ENCODE results near the gene PARVB. TPM values are rescaled to one million over a fixed set of nuclear protein-coding genes. Genes with fewer than 3 reads are reported as not detected.

Gene PARVB
- total RNA-seq, 1 experiment from 2014 or later, result 35.3 TPM

DNA sequence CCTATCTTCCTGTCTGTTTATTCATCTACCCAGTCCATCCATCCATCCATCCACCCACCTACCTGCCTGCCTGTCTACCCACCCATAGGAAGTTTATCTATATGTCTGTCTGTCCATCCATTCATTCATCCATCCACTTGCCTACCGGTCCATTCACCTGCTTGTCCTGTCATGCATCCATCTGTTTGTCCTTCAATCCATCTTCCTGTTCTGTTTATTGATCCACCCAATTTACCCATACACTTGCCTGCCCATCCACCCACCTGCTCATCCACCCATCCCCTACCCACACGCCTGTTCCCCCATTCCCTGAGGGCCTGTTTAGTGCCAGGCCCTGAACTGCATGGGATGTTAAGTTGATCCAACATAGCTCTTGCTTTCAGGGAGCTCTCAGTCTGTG is 175.1 kb downstream of the PARVB start:
- Histone ChIP-seq H2AFZ (no peak overlapping the region), H3K27me3 (ENCODE audit: insufficient read depth, low read depth) (peaks cover 91% of the 10 kb centered on the region), H3K79me2 (ENCODE audit: low read depth) (no peaks in the 10 kb centered on the region), H3F3A (ENCODE audit: insufficient read depth, low read depth) (peaks cover 2% of the 10 kb centered on the region; the same call in 1 of the 2 replicates), H3K9me2 (ENCODE audit: insufficient read depth) (no peaks in the 10 kb centered on the region), H4K20me1 (ENCODE audit: insufficient read depth) (peaks cover 6% of the 10 kb centered on the region; the same call in 1 of the 2 replicates), H3K4me2 (no peak overlapping the region), H3K36me3 (ENCODE audit: low read depth) (no peaks in the 10 kb centered on the region), H3K4me3 (no peak overlapping the region), H3K27ac (no peak overlapping the region), H3K4me1 (replicated peaks; ENCODE audit: insufficient read depth) (peaks cover under 1% of the 10 kb centered on the region; the same call in 1 of the 2 replicates), H3K9me3 (ENCODE audit: insufficient read depth, low read depth) (no peaks in the 10 kb centered on the region)
- TF ChIP-seq EZH2 (IDR thresholded peaks at IDR 0.05; ENCODE audit: low read depth), result no peak
- TF ChIP-seq, protein P1, sequence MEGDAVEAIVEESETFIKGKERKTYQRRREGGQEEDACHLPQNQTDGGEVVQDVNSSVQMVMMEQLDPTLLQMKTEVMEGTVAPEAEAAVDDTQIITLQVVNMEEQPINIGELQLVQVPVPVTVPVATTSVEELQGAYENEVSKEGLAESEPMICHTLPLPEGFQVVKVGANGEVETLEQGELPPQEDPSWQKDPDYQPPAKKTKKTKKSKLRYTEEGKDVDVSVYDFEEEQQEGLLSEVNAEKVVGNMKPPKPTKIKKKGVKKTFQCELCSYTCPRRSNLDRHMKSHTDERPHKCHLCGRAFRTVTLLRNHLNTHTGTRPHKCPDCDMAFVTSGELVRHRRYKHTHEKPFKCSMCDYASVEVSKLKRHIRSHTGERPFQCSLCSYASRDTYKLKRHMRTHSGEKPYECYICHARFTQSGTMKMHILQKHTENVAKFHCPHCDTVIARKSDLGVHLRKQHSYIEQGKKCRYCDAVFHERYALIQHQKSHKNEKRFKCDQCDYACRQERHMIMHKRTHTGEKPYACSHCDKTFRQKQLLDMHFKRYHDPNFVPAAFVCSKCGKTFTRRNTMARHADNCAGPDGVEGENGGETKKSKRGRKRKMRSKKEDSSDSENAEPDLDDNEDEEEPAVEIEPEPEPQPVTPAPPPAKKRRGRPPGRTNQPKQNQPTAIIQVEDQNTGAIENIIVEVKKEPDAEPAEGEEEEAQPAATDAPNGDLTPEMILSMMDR (conservative IDR thresholded peaks at IDR 0.05), result no peak
- POLR2A ChIA-PET (ENCODE audit: unreplicated experiment), result no interaction called here
- intact Hi-C loops (cut with micrococcal nuclease; ENCODE audit: unreplicated experiment), result loop anchor here (10.0 kb wide), 1 partner anchor 426 kb away; no protein-coding TSS in a partner anchor
- CTCF ChIA-PET, result no interaction called here
- no TSS peak for BruUV-seq (replicated peaks)
- DNase-seq, result no peak

DNA sequence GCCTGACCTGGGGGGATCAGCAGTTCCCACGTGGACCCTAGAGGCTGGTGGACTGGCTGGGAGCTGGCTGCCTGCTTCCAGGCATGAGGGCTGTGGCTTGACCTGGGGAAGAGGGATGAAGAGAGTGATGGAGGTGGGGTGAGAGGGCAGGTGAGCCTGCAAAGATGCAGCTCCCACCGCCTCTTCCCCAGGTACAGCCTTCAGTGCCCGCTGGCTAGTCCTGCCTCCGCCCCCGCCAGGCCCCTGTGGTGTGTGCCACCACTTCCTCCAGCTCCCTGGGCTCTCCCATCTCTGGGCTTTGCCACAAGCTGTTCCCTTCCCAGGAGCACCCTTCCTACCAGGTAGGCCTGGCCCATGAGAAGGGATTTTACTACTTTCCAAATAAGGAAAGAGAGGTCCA is 175.8 kb downstream of the PARVB start:
- no peak for DNase-seq
- no peaks in the 10 kb centered on the region for H3K36me3 ChIP-seq (ENCODE audit: low read depth)
- no peaks in the 10 kb centered on the region for H3K79me2 ChIP-seq (ENCODE audit: low read depth)
- no peak overlapping the region for H3K4me3 ChIP-seq
- no peaks in the 10 kb centered on the region for H3K9me2 ChIP-seq (ENCODE audit: insufficient read depth)
- H2AFZ ChIP-seq, result no peak overlapping the region
- no TSS peak for BruUV-seq (replicated peaks)
- H3K4me1 ChIP-seq (replicated peaks; ENCODE audit: insufficient read depth), result no peaks in the 10 kb centered on the region
- no peaks in the 10 kb centered on the region for H3K9me3 ChIP-seq (ENCODE audit: insufficient read depth, low read depth)
- no peak for TF ChIP-seq EZH2 (IDR thresholded peaks at IDR 0.05; ENCODE audit: low read depth)
- TF ChIP-seq, protein P1 (conservative IDR thresholded peaks at IDR 0.05), result no peak
- intact Hi-C loops (cut with micrococcal nuclease; ENCODE audit: unreplicated experiment), result loop anchor here (10.0 kb wide), 1 partner anchor 425 kb away; no protein-coding TSS in a partner anchor
- H3K27ac ChIP-seq, result no peak overlapping the region
- no peaks in the 10 kb centered on the region for H3F3A ChIP-seq (ENCODE audit: insufficient read depth, low read depth)
- ChIA-PET CTCF (no interaction called here), POLR2A (ENCODE audit: unreplicated experiment) (no interaction called here)
- no peak overlapping the region for H3K4me2 ChIP-seq
- H3K27me3 ChIP-seq (ENCODE audit: insufficient read depth, low read depth), result peaks cover 93% of the 10 kb centered on the region
- H4K20me1 ChIP-seq (ENCODE audit: insufficient read depth), result peaks cover 6% of the 10 kb centered on the region; the same call in 1 of the 2 replicates

DNA sequence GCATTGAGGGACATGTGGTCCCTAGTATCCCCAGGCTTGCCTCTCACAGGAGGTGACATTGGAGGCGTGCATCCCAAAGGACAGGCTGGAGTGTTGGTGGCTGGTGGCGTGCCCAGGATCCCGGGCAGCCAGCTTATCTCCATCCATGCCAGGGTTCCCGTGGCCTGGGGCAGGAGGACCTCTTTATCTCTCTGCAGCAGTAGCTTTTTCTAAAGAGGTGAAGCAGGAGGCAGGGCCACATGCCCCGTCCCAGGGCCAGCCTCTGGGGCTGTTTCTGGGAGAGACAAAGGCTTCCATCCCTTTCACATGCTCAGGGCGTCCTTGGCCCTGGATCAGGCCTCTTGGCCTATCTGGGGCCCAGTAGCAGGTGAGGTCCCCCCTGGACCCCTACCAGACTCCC is 176.3 kb downstream of the PARVB start:
- Histone ChIP-seq H3K4me1 (replicated peaks; ENCODE audit: insufficient read depth) (no peaks in the 10 kb centered on the region), H3K4me3 (no peak overlapping the region), H3K4me2 (no peak overlapping the region), H2AFZ (no peak overlapping the region), H3K27me3 (ENCODE audit: insufficient read depth, low read depth) (peaks cover 92% of the 10 kb centered on the region), H3K27ac (no peak overlapping the region), H3F3A (ENCODE audit: insufficient read depth, low read depth) (no peaks in the 10 kb centered on the region), H3K79me2 (ENCODE audit: low read depth) (no peaks in the 10 kb centered on the region), H4K20me1 (ENCODE audit: insufficient read depth) (peaks cover 6% of the 10 kb centered on the region; the same call in 1 of the 2 replicates), H3K36me3 (ENCODE audit: low read depth) (no peaks in the 10 kb centered on the region), H3K9me3 (ENCODE audit: insufficient read depth, low read depth) (no peaks in the 10 kb centered on the region), H3K9me2 (ENCODE audit: insufficient read depth) (no peaks in the 10 kb centered on the region)
- intact Hi-C loops (cut with micrococcal nuclease; ENCODE audit: unreplicated experiment), result no loop called here
- TF ChIP-seq, protein P1 (conservative IDR thresholded peaks at IDR 0.05), result no peak
- no peak for TF ChIP-seq EZH2 (IDR thresholded peaks at IDR 0.05; ENCODE audit: low read depth)
- no peak for DNase-seq
- ChIA-PET CTCF (no interaction called here), POLR2A (ENCODE audit: unreplicated experiment) (no interaction called here)
- BruUV-seq (replicated peaks), result no TSS peak
